Neuronal stem cell (in vitro differentiated cells): ENCODE measurements around the gene CHID1.

Experiments
- DNase-seq: peaks from one replicate; pipeline ENCODE4 v3.0.0-alpha.2; 2013; ENCODE audit warnings: low spot score
- H2AFZ ChIP-seq: one replicate; pipeline ENCODE4 v1.6.1; 2013; ENCODE audit warnings: mild to moderate bottlenecking, low read length, inconsistent platforms
- H2AK5ac ChIP-seq: 2 replicates; pipeline ENCODE4 v1.6.1; 2013; ENCODE audit warnings: low read depth, mild to moderate bottlenecking, inconsistent platforms, low read length, moderate library complexity, mixed read lengths
- H2BK120ac ChIP-seq: 2 replicates; pipeline ENCODE4 v1.6.1; 2013; ENCODE audit warnings: low read depth, mild to moderate bottlenecking, inconsistent platforms, low read length, moderate library complexity, mixed read lengths
- H2BK12ac ChIP-seq: one replicate; pipeline ENCODE4 v1.6.1; 2013; ENCODE audit warnings: low read length, inconsistent platforms
- H2BK15ac ChIP-seq: 2 replicates; pipeline ENCODE4 v1.6.1; 2013; ENCODE audit warnings: mild to moderate bottlenecking, low read length, inconsistent platforms, mixed read lengths
- H2BK5ac ChIP-seq: one replicate; pipeline ENCODE4 v1.6.1; 2013; ENCODE audit warnings: inconsistent platforms, mild to moderate bottlenecking, low read length, moderate library complexity
- H3K14ac ChIP-seq: one replicate; pipeline ENCODE4 v1.6.1; 2013; ENCODE audit warnings: low read length, inconsistent platforms
- H3K18ac ChIP-seq: 2 replicates; pipeline ENCODE4 v1.6.1; 2013; ENCODE audit warnings: low read length, inconsistent platforms
- H3K23ac ChIP-seq: 2 replicates; pipeline ENCODE4 v1.6.1; 2013; ENCODE audit warnings: low read depth, mild to moderate bottlenecking, mixed read lengths, low read length, inconsistent platforms; ENCODE audit not compliant: poor library complexity
- H3K27ac ChIP-seq: replicated peaks from 3 replicates; pipeline ENCODE4 v1.5.1; 2013; ENCODE audit warnings: low read length, inconsistent platforms
- H3K27me3 ChIP-seq, 3 experiments: 2 replicates each; pipeline ENCODE4 v1.6.1; 2013; ENCODE audit warnings: low read length in 3 of 3, mild to moderate bottlenecking in 2 of 3, inconsistent platforms in 1 of 3, low read depth in 1 of 3, mixed read lengths in 1 of 3, moderate library complexity in 1 of 3; ENCODE audit not compliant: control insufficient read depth in 3 of 3, insufficient read depth in 3 of 3
- H3K36me3 ChIP-seq, 2 donors: replicated peaks in 1 of 2; 2 replicates each; pipeline ENCODE4 v1.6.1; 2013; ENCODE audit warnings: low read length in 2 of 2; ENCODE audit not compliant: control insufficient read depth in 2 of 2, insufficient read depth in 2 of 2
- H3K4ac ChIP-seq: 2 replicates; pipeline ENCODE4 v1.6.1; 2013; ENCODE audit warnings: inconsistent platforms, mild to moderate bottlenecking, low read length, moderate library complexity
- H3K4me1 ChIP-seq, 2 donors: 1 replicate in 1 of 2; 2 replicates in 1 of 2; pipeline ENCODE4 v1.6.1; 2013; ENCODE audit warnings: low read length in 2 of 2, low read depth in 1 of 2; ENCODE audit not compliant: control insufficient read depth in 2 of 2, insufficient read depth in 1 of 2
- H3K4me2 ChIP-seq: one replicate; pipeline ENCODE4 v1.6.1; 2013; ENCODE audit warnings: mild to moderate bottlenecking, low read length, inconsistent platforms; ENCODE audit not compliant: insufficient read depth, poor library complexity, severe bottlenecking
- H3K4me3 ChIP-seq, 2 donors: 2 replicates each; pipeline ENCODE4 v1.5.1; 2013; ENCODE audit warnings: low read length in 2 of 2, mild to moderate bottlenecking in 2 of 2, inconsistent platforms in 1 of 2, moderate library complexity in 1 of 2
- H3K79me1 ChIP-seq: one replicate; pipeline ENCODE4 v1.6.1; 2013; ENCODE audit warnings: low read depth, mild to moderate bottlenecking, inconsistent platforms, low read length, moderate library complexity
- H3K9ac ChIP-seq: one replicate; pipeline ENCODE4 v1.6.1; 2013; ENCODE audit warnings: mild to moderate bottlenecking, low read depth, low read length, inconsistent platforms; ENCODE audit not compliant: poor library complexity
- H3K9me3 ChIP-seq, 2 donors: replicated peaks in 1 of 2; 2 replicates each; pipeline versions ENCODE3 to v1.6.1; 2013; ENCODE audit warnings: low read length in 2 of 2, mild to moderate bottlenecking in 2 of 2, inconsistent platforms in 1 of 2, low read depth in 1 of 2, mixed read lengths in 1 of 2, moderate library complexity in 1 of 2; ENCODE audit not compliant: control insufficient read depth in 2 of 2, insufficient read depth in 1 of 2
- H4K8ac ChIP-seq: one replicate; pipeline ENCODE4 v1.6.1; 2013; ENCODE audit warnings: low read depth, mild to moderate bottlenecking, inconsistent platforms, low read length, moderate library complexity
- H4K91ac ChIP-seq: one replicate; pipeline ENCODE4 v1.6.1; 2013; ENCODE audit warnings: low read length, low read depth, mild to moderate bottlenecking, inconsistent platforms; ENCODE audit not compliant: poor library complexity
- WGBS, 2 donors: extraction: QIAGEN DNeasy Blood & Tissue Kit; methylation state at CpG; one replicate each; pipeline ENCODE4 v1.1.7; 2013; ENCODE audit warnings: missing lambda C conversion rate in 2 of 2, mixed read lengths in 1 of 2; ENCODE audit not compliant: insufficient read length in 2 of 2, insufficient replicate concordance in 1 of 2; ENCODE audit errors: extremely low coverage in 2 of 2; 5-methylcytosine and 5-hydroxymethylcytosine counted together

The CHID1 gene

DNA sequence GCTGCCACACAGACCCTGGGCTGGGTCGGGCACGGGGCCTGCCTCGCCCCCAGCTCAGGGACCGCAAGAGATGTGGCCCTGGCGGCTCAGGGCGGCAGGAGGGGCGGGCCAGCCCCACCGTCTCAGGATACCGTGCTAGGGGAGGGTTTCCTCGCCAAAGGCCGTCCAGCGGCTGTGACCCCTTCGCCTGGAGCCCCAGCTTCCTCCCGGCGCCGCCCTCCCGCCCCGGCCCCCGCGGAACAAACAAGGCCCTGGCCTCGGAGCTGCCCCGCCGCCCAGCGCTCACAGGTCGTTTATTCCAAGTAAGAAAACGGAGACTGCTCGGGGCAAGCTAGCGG lies 14.5 kb upstream of the CHID1 start:
- no CpG with 5 or more reads among the region's 28 CpGs for WGBS, 2 donors
- Histone ChIP-seq H3K14ac (no peak overlapping the region), H2AK5ac (peak overlapping the region; percentile 94), H3K27ac (no peak overlapping the region), H3K9me3 (no peaks in the 10 kb centered on the region), H3K18ac (peak overlapping the region; percentile 84), H2BK5ac (no peak overlapping the region), H3K4me3 (peak overlapping the region; percentile 33 to 58), H3K36me3 (peaks cover 3 to 31% of the 10 kb centered on the region in 2 donors), H3K79me1 (peaks cover 2% of the 10 kb centered on the region), H3K27me3 (no peaks in the 10 kb centered on the region), H3K9ac (peak overlapping the region; percentile 14), H2AFZ (peak overlapping the region; percentile 68), H4K91ac (no peak overlapping the region), H3K23ac (peak overlapping the region; percentile 47), H3K4me2 (no peak overlapping the region), H2BK15ac (peak overlapping the region; percentile 78), H2BK120ac (peak overlapping the region; percentile 48), H2BK12ac (peak overlapping the region; percentile 99), H3K4ac (peak overlapping the region; percentile 28), H3K4me1 (peaks cover 3 to 13% of the 10 kb centered on the region in 2 donors), H4K8ac (peak overlapping the region; percentile 70)
- no peak for DNase-seq

DNA sequence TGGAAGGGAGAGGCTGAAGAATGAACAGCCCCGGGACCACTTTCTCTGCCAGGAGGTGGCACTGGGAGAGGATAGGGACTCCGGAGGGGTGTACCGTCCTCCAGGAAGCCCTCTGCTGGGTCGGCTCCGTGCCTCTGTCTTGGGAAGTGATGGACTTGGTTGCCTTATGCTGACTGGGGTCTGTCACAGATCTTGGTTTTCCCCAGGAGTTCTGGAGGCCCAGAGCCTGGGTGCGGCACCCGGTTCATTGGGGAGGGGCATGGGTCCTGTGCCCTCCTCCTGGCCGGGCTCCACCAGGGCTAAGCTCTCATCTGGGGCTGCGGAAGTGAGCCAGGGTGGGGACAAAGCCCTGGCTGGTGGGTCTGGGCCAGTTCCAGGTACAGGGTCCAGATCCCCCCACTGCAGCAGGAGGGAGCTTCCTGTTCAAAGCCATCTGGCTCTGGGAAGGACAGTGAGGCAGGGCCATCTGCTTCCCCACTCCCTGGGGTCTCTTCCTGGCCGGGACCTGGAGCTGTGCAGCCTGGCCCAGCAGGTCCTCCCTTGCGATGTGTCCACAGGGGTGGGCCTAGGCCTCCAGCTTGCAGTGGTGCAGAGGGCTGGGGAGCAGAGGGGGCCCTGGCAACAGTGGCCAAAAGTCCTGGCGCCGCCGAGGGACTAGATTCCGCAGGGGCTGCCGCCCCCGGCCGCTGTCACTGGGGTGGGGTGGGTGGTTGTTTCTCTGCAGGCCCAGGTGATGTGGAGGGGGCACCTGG lies 14.0 kb upstream of the CHID1 start:
- H3K18ac ChIP-seq = peak overlapping the region; percentile 84
- H2BK5ac ChIP-seq = no peak overlapping the region
- no peak overlapping the region for H3K4me2 ChIP-seq
- DNase-seq = no peak
- peak overlapping the region; percentile 48 for H2BK120ac ChIP-seq
- peak overlapping the region; percentile 99 for H2BK12ac ChIP-seq
- H3K36me3 ChIP-seq = peaks cover 3 to 29% of the 10 kb centered on the region in 2 donors
- H2AK5ac ChIP-seq = peak overlapping the region; percentile 94
- no peak overlapping the region for H3K4me3 ChIP-seq
- H3K14ac ChIP-seq = no peak overlapping the region
- peak overlapping the region; percentile 66 for H2AFZ ChIP-seq
- no peak overlapping the region for H3K4ac ChIP-seq
- WGBS, 2 donors = no CpG with 5 or more reads among the region's 18 CpGs
- no peaks in the 10 kb centered on the region for H3K9me3 ChIP-seq
- H3K27ac ChIP-seq = no peak overlapping the region
- peaks cover 2% of the 10 kb centered on the region for H3K79me1 ChIP-seq
- peak overlapping the region; percentile 14 for H3K9ac ChIP-seq
- H3K23ac ChIP-seq = peak overlapping the region; percentile 47
- H3K27me3 ChIP-seq = no peaks in the 10 kb centered on the region
- peaks cover 3 to 13% of the 10 kb centered on the region in 2 donors for H3K4me1 ChIP-seq
- peak overlapping the region; percentile 78 for H2BK15ac ChIP-seq
- H4K8ac ChIP-seq = peak overlapping the region; percentile 70
- peak overlapping the region; percentile 73 for H4K91ac ChIP-seq

DNA sequence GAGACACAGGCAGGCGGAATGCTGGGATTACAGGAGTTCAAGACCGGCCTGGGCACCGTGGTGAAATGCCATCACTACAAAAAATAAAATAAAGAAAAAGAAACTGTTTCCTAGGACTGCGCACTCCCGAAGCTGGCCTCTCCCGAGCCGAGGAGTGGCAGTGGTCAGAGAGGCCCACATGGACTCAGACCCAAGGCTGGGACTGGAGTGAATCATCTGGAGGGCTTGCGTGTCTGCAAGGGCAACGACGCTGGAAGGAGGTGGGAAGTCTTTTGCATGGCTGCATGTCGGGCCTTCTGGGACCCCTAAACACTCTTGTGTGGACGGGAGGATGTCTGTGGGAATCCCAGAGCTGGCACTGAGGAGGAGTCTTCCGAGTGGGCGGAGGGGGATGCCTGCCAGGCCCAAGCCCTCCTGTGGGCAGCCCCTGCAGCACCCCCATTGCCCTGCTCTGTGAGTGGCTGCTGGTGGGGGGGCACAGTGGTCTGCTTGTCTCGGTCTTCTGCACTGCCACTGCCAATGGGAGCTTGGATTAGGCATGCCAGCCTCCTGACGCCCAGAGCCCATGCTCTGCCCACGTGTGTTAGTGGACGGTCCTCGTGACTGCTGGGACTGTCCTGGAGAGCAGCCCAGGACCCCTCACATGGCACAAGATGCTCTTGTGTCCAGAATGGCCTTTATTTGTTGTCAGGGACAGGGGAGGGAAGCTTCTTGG lies 13.2 kb upstream of the CHID1 start:
- Histone ChIP-seq H3K4me1 (peaks cover 3 to 13% of the 10 kb centered on the region in 2 donors), H3K14ac (no peak overlapping the region), H3K36me3 (peaks cover 3 to 22% of the 10 kb centered on the region in 2 donors), H2AFZ (no peak overlapping the region), H3K4me3 (no peak overlapping the region), H3K4ac (no peak overlapping the region), H2BK5ac (no peak overlapping the region), H3K23ac (no peak overlapping the region), H2BK15ac (no peak overlapping the region), H3K4me2 (no peak overlapping the region), H3K9me3 (no peaks in the 10 kb centered on the region), H2AK5ac (peak overlapping the region; percentile 94), H3K27ac (no peak overlapping the region), H3K27me3 (no peaks in the 10 kb centered on the region), H4K8ac (no peak overlapping the region), H2BK120ac (no peak overlapping the region), H3K79me1 (peaks cover 2% of the 10 kb centered on the region), H4K91ac (no peak overlapping the region), H3K9ac (no peak overlapping the region), H2BK12ac (peak overlapping the region; percentile 14), H3K18ac (no peak overlapping the region)
- no CpG with 5 or more reads among the region's 19 CpGs for WGBS, 2 donors
- no peak for DNase-seq
